ENCODE data around the gene ZNF777. TPM values are rescaled to one million over a fixed set of nuclear protein-coding genes. Genes with fewer than 3 reads are reported as not detected.

The ZNF777 gene
- total and polyA plus RNA-seq, 3 experiments from 2014 or later, result 3.7 to 22.1 (median 21.9) TPM

DNA sequence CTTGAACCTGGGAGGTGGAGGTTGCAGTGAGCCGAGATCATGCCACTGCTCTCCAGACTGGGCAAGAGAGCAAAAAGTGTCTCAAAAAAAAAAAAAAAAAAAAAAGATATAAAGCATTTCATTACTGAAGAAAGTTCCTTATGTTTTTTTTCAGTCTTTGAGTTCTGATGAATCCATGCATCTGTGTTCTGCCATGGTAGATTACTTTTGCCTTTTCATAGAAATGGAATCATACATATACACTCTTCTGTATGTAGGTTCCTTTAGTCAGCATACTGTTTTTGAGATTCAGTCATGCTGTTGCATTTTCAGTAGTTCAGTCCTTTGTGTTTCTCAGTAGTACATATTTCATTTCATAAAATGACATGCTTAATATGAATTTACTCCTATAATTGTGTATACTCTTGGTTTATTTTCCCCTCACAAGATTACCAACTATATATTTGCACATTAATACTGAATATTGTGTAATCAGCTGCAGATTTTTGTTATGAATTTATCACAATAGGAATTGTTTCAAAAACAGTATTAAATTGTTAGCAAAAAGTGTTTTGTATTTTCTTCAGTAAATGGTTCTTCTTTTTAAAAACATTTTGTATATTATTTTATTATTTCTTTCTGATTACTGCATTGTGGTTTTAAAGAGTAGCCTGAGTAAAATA lies 2.8 kb upstream of the ZNF777 start:
- no peaks in the 10 kb centered on the region for H3K36me3 ChIP-seq (ENCODE audit: insufficient read depth, low read length)
- ChIA-PET CTCF (no interaction called here), POLR2A (no interaction called here)
- Mint-ChIP-seq H3K27ac (no peak overlapping the region), H3K9me3 (peaks cover 0 to 5% (median 0%) of the 10 kb centered on the region in 5 donors), H3K4me3 (no peak overlapping the region), H3K27me3 (peaks cover 5 to 20% of the 10 kb centered on the region in 2 donors), H3K4me1 (peaks cover 13 to 15% (median 13%) of the 10 kb centered on the region in 3 donors), H3K36me3 (peaks cover 0 to 1% (median 0%) of the 10 kb centered on the region in 3 donors)
- no peak for DNase-seq
- H3K4me3 ChIP-seq (ENCODE audit: low read length), result no peak overlapping the region
- H3K4me1 ChIP-seq (ENCODE audit: insufficient read depth, low read length), result peaks cover 15% of the 10 kb centered on the region
- no peaks in the 10 kb centered on the region for H3K9me3 ChIP-seq (ENCODE audit: low read length)
- H3K27me3 ChIP-seq (ENCODE audit: insufficient read depth, low read length, poor library complexity, severe bottlenecking), result no peaks in the 10 kb centered on the region
- H3K27ac ChIP-seq (ENCODE audit: low read depth, low read length), result no peak overlapping the region

DNA sequence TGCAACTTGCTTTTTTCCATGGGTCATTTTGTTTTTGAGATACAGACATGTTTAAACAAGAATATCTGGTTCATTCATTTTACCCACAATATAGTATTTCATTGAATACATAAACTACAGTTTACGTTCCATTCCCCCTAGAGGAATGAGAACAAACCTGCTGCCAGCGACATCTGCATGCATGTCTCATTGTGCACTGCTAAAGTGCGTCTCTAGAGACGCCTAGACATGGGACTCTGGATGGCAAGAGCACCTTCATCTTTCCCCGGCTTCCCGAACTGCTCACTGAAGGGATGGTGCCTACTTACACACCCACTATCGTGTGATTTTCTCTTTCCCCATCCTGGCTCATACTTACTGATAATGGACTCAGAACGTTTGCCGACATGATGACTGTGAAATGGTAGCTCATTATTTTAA lies 1.2 kb upstream of the ZNF777 start:
- Mint-ChIP-seq H3K36me3 (peaks cover 0 to 5% (median 0%) of the 10 kb centered on the region in 3 donors), H3K4me3 (peak overlapping the region; percentile 23 to 89 (median 52)), H3K9me3 (peaks cover 0 to 5% (median 0%) of the 10 kb centered on the region in 5 donors), H3K27ac (peak overlapping the region in 2 of 8 donors; percentile 8 to 64), H3K27me3 (peaks cover 5 to 20% of the 10 kb centered on the region in 2 donors), H3K4me1 (peaks cover 24 to 28% (median 27%) of the 10 kb centered on the region in 3 donors)
- no peak for DNase-seq
- ChIA-PET POLR2A (interaction anchor here (3.0 kb wide), 1 partner anchor 39 kb away, joined by 14 read pairs; no protein-coding TSS in a partner anchor), CTCF (interaction anchor here (2.2 kb wide), 1 partner anchor 40 kb away, joined by 16 read pairs; no protein-coding TSS in a partner anchor)
- H3K4me1 ChIP-seq (ENCODE audit: insufficient read depth, low read length), result peaks cover 26% of the 10 kb centered on the region
- H3K36me3 ChIP-seq (ENCODE audit: insufficient read depth, low read length), result no peaks in the 10 kb centered on the region
- H3K9me3 ChIP-seq (ENCODE audit: low read length), result no peaks in the 10 kb centered on the region
- no peaks in the 10 kb centered on the region for H3K27me3 ChIP-seq (ENCODE audit: insufficient read depth, low read length, poor library complexity, severe bottlenecking)
- no peak overlapping the region for H3K27ac ChIP-seq (ENCODE audit: low read depth, low read length)
- H3K4me3 ChIP-seq (ENCODE audit: low read length), result no peak overlapping the region

DNA sequence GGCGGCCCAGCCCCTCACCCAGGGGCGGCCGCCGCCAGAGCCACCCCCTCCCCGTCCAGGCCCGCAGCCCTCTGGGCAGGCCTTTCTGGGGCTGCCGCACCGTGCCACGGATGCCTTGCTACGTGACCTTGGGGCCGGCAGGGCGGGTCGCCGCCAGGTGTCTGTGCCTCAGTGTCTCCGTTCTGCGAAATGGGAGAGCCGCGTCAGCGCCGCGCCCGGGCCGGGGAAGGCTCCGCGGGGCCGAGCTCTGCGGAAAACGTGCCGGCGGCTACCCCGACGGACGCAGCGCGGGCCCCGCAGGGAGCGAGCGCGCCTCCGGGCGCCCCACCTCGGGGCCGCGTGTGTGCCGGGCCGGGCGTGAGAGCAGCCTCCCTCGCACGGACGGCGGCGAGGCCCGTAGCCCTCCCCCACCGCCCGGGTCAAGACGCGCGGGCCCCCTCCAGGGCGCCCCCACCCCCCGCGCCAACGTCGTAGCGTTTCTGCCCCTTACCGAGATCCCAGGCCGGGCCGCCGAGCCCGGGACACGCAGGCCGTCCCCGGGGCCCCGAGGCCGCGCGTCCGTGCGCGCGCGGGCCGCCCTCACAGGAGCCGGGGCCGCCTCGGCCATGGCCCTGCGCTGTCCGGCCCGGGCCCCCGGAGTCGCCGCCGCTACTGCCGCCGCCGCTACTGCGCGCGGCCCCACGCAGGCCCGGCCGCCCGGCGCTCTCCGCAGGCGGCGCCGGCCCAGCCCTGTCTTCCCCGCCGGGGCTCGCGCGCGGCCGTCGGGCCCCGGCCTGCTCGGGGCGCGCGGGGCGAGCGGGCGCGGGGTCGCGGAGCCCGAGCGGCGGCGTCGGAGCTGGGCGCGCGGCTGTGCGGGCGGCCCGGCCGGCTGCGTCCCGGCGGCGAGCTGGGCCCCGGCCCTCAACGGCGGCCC lies 1.1 kb downstream of the ZNF777 start:
- no peak overlapping the region for H3K27ac Mint-ChIP-seq
- no peak for DNase-seq
- Histone ChIP-seq H3K4me3 (ENCODE audit: low read length) (no peak overlapping the region), H3K36me3 (ENCODE audit: insufficient read depth, low read length) (peaks cover 12% of the 10 kb centered on the region), H3K27ac (ENCODE audit: low read depth, low read length) (peak overlapping the region; percentile 18), H3K4me1 (ENCODE audit: insufficient read depth, low read length) (peaks cover 26% of the 10 kb centered on the region), H3K9me3 (ENCODE audit: low read length) (no peaks in the 10 kb centered on the region), H3K27me3 (ENCODE audit: insufficient read depth, low read length, poor library complexity, severe bottlenecking) (no peaks in the 10 kb centered on the region)
- H3K4me1 Mint-ChIP-seq, result peaks cover 29 to 39% (median 33%) of the 10 kb centered on the region in 3 donors
- no peaks in the 10 kb centered on the region for H3K9me3 Mint-ChIP-seq
- H3K4me3 Mint-ChIP-seq, result peak overlapping the region in 1 of 7 donors; percentile 92
- peaks cover 0 to 28% (median 4%) of the 10 kb centered on the region in 3 donors for H3K36me3 Mint-ChIP-seq
- POLR2A ChIA-PET, result interaction anchor here (1.0 to 3.0 kb wide), 3 partner anchors 19 to 198 kb away, joined by 4 to 14 read pairs (median 9); partner anchors contain the start of gene ZNF783
- CTCF ChIA-PET, result interaction anchor here (0.7 to 2.2 kb wide), 13 partner anchors 19 to 220 kb away, joined by 3 to 16 read pairs (median 3); partner anchors contain the start of gene ZNF783
- peaks cover 2 to 8% of the 10 kb centered on the region in 2 donors for H3K27me3 Mint-ChIP-seq

DNA sequence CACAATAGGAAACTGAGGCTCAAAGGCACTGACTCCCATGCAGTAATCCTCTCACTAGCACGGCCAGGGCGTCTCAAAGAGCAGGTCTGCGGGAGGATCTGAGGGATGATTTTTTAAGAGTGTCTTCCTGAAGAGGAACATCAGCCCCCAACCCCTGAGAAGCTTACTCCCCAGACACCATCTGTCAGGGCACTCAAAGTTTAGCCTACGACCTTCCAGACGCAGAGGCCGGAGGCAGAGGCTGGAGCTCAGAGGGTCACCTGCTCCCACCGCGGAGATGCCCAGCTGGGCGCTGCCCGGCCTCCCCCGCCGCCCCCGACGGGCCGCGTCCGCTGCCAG lies 1.7 kb downstream of the ZNF777 start:
- ChIA-PET CTCF (interaction anchor here (0.8 to 1.6 kb wide), 4 partner anchors 18 to 165 kb away, joined by 3 to 4 read pairs (median 4); no protein-coding TSS in a partner anchor), POLR2A (interaction anchor here (0.8 to 3.0 kb wide), 2 partner anchors 16 to 36 kb away, joined by 3 to 14 read pairs; no protein-coding TSS in a partner anchor)

DNA sequence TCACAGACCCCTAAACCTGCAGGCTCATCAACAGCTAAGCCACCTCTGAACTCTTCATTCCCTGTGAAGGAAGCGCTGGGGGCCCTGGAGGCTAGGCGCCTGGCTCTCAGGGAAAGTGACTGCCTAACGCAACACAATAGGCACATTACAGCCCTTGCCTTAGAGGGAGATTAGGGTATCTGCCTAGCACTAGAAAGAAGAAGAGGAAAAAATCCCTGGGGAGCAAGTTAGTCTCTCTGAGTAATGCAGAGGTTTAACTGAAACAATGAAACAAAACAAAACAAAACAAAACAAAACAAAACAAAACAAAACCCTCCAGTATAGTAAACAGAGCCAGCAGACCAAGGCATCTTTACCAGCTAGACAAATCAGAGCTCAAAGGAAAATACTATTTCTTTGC lies 2.6 kb downstream of the ZNF777 start:
- Histone ChIP-seq H3K4me3 (ENCODE audit: low read length) (no peak overlapping the region), H3K4me1 (ENCODE audit: insufficient read depth, low read length) (peaks cover 26% of the 10 kb centered on the region), H3K27me3 (ENCODE audit: insufficient read depth, low read length, poor library complexity, severe bottlenecking) (no peaks in the 10 kb centered on the region), H3K9me3 (ENCODE audit: low read length) (no peaks in the 10 kb centered on the region), H3K36me3 (ENCODE audit: insufficient read depth, low read length) (peaks cover 22% of the 10 kb centered on the region), H3K27ac (ENCODE audit: low read depth, low read length) (no peak overlapping the region)
- CTCF ChIA-PET, result interaction anchor here (0.8 to 1.6 kb wide), 4 partner anchors 17 to 166 kb away, joined by 3 to 4 read pairs (median 4); no protein-coding TSS in a partner anchor
- POLR2A ChIA-PET, result no interaction called here
- H3K27me3 Mint-ChIP-seq, result peaks cover 0 to 2% of the 10 kb centered on the region in 2 donors
- H3K4me3 Mint-ChIP-seq, result peak overlapping the region; percentile 72 to 87 (median 85)
- peaks cover 0 to 43% (median 10%) of the 10 kb centered on the region in 3 donors for H3K36me3 Mint-ChIP-seq
- DNase-seq, result no peak
- H3K4me1 Mint-ChIP-seq, result peaks cover 29 to 39% (median 33%) of the 10 kb centered on the region in 3 donors
- H3K9me3 Mint-ChIP-seq, result no peaks in the 10 kb centered on the region
- H3K27ac Mint-ChIP-seq, result peak overlapping the region in 7 of 8 donors; percentile 1 to 79 (median 66)

More for the DNA sequence above, 1.7 kb downstream of the ZNF777 start:
- H3K36me3 Mint-ChIP-seq, result peaks cover 0 to 34% (median 7%) of the 10 kb centered on the region in 3 donors
- peaks cover 29 to 39% (median 33%) of the 10 kb centered on the region in 3 donors for H3K4me1 Mint-ChIP-seq
- H3K4me3 ChIP-seq (ENCODE audit: low read length), result no peak overlapping the region
- H3K4me1 ChIP-seq (ENCODE audit: insufficient read depth, low read length), result peaks cover 26% of the 10 kb centered on the region
- peak overlapping the region; percentile 18 for H3K27ac ChIP-seq (ENCODE audit: low read depth, low read length)
- no peaks in the 10 kb centered on the region for H3K27me3 ChIP-seq (ENCODE audit: insufficient read depth, low read length, poor library complexity, severe bottlenecking)
- peaks cover 2 to 3% of the 10 kb centered on the region in 2 donors for H3K27me3 Mint-ChIP-seq
- H3K36me3 ChIP-seq (ENCODE audit: insufficient read depth, low read length), result peaks cover 18% of the 10 kb centered on the region
- peak overlapping the region in 6 of 8 donors; percentile 66 to 83 (median 76) for H3K27ac Mint-ChIP-seq
- H3K9me3 ChIP-seq (ENCODE audit: low read length), result no peaks in the 10 kb centered on the region
- peak overlapping the region; percentile 72 to 87 (median 85) for H3K4me3 Mint-ChIP-seq
- H3K9me3 Mint-ChIP-seq, result no peaks in the 10 kb centered on the region
- no peak for DNase-seq

DNA sequence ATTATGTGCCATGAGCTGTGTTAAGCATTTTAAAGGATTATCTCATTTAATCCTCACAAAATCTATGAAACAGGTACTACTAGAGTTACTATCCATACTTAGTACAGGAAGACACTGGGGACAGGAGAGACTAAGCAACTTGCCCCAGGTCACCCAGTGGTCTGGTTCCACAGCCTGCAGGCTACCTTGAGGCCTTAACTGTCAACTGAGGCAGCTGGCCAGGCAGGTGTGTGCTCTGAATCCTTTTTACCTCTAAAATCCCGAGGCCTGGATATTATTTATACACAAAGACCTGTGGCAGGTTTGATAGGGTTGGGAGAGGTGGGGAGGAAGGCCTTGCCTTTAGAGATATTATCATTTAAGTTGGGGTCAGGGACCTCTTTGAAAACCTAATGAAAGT lies 3.1 kb downstream of the ZNF777 start:
- no peak overlapping the region for H3K4me3 ChIP-seq (ENCODE audit: low read length)
- H3K27ac Mint-ChIP-seq, result peak overlapping the region in 1 of 8 donors; percentile 5
- ChIA-PET POLR2A (no interaction called here), CTCF (interaction anchor here (1.0 to 1.6 kb wide), 2 partner anchors 38 to 167 kb away, joined by 4 read pairs; no protein-coding TSS in a partner anchor)
- no peaks in the 10 kb centered on the region for H3K9me3 ChIP-seq (ENCODE audit: low read length)
- H3K4me3 Mint-ChIP-seq, result peak overlapping the region in 3 of 7 donors; percentile 72 to 87 (median 84)
- H3K9me3 Mint-ChIP-seq, result no peaks in the 10 kb centered on the region
- peaks cover 29 to 42% (median 33%) of the 10 kb centered on the region in 3 donors for H3K4me1 Mint-ChIP-seq
- H3K4me1 ChIP-seq (ENCODE audit: insufficient read depth, low read length), result peaks cover 26% of the 10 kb centered on the region
- peaks cover 22% of the 10 kb centered on the region for H3K36me3 ChIP-seq (ENCODE audit: insufficient read depth, low read length)
- no peaks in the 10 kb centered on the region for H3K27me3 ChIP-seq (ENCODE audit: insufficient read depth, low read length, poor library complexity, severe bottlenecking)
- H3K27ac ChIP-seq (ENCODE audit: low read depth, low read length), result no peak overlapping the region
- H3K36me3 Mint-ChIP-seq, result peaks cover 0 to 46% (median 12%) of the 10 kb centered on the region in 3 donors
- H3K27me3 Mint-ChIP-seq, result peaks cover 0 to 2% of the 10 kb centered on the region in 2 donors
- DNase-seq, result no peak

DNA sequence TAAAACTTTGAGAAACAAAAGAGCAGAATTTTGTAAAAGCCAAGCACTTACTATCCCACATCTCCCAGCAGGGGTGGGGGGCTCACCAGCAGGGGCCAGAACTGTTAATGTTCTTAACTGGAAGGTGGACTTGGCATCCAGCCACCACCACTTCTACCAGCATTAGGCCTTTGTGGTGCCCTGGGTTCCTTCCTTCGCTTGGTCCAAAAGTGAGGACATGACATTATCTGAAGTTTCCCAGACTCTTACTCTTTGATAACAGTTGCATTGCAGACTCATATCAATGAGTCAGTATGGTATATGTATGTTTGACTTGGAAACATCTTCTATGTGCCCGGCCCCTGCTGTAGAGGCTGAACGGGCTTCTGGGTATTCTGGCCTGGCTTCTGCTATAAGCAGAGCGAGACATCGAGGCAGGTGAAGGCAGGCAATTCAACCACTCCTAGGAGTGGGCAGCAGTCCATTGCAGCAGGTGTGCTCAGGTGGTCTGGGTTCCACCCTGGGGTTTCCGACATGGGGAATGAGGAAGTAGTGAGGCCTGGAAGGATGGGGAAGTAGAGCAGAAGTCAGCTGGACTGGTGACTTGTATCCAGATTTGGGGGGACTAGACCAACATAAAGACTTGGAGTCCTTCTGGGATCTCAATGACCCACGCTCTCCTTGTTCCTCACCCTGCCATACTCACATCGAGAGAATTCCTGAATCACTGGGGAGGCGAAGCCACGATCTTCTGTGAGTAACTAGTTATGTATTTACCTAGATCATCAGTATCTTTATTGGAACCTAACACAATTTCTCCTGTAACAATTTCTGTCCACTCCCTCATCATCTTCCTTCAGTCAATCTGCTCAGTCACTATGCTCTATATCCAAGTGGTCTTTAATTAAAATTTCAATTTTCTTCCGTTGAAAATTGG lies 4.1 kb downstream of the ZNF777 start:
- ChIA-PET POLR2A (no interaction called here), CTCF (no interaction called here)
- H3K27ac ChIP-seq (ENCODE audit: low read depth, low read length), result no peak overlapping the region
- no peaks in the 10 kb centered on the region for H3K27me3 ChIP-seq (ENCODE audit: insufficient read depth, low read length, poor library complexity, severe bottlenecking)
- peaks cover 22% of the 10 kb centered on the region for H3K36me3 ChIP-seq (ENCODE audit: insufficient read depth, low read length)
- DNase-seq, result no peak
- Mint-ChIP-seq H3K9me3 (no peaks in the 10 kb centered on the region), H3K27me3 (no peaks in the 10 kb centered on the region), H3K4me3 (peak overlapping the region in 2 of 7 donors; percentile 16 to 62), H3K27ac (peak overlapping the region in 1 of 8 donors; percentile 13), H3K4me1 (peaks cover 26 to 44% (median 28%) of the 10 kb centered on the region in 3 donors), H3K36me3 (peaks cover 0 to 48% (median 14%) of the 10 kb centered on the region in 3 donors)
- no peak overlapping the region for H3K4me3 ChIP-seq (ENCODE audit: low read length)
- H3K4me1 ChIP-seq (ENCODE audit: insufficient read depth, low read length), result peaks cover 26% of the 10 kb centered on the region
- no peaks in the 10 kb centered on the region for H3K9me3 ChIP-seq (ENCODE audit: low read length)

Data from CD8-positive, alpha-beta memory T cell (primary cell).